Fibroblast of skin of left biceps (primary cell): Measurements from ENCODE around the gene DNAJC18.
"Not testable (repeated sequence)": the region's sequence is repeated elsewhere in the genome, so short reads cannot be mapped to it uniquely, and the experiment has no call there.

Experiments
- DNase-seq, 2 experiments: peaks; one replicate each; pipeline ENCODE4 v3.0.0-alpha.2; 2013; ENCODE audit warnings: low read depth in 2 of 2

DNAJC18 gene

GRCh38 chr5:139426203-139426885 is 13.0 kb downstream of the DNAJC18 start:
- DNase-seq, result no peak

GRCh38 chr5:139425497-139425896 is 13.8 kb downstream of the DNAJC18 start:
- DNase-seq, result no peak

- peak in 1 of 2 experiments; percentile 40 for DNase-seq
These were observed 16.9 kb downstream of the DNAJC18 start for GRCh38 chr5:139422307-139422893.

- no peak for DNase-seq
These were observed 19.8 kb downstream of the DNAJC18 start for GRCh38 chr5:139419226-139420192.

GRCh38 chr5:139418793-139419192 is 20.5 kb downstream of the DNAJC18 start:
- no peak for DNase-seq

GRCh38 chr5:139417214-139417613 is 22.1 kb downstream of the DNAJC18 start:
- no peak for DNase-seq

GRCh38 chr5:139416651-139417050 is 22.7 kb downstream of the DNAJC18 start:
- no peak for DNase-seq

- no peak for DNase-seq
These were observed 23.5 kb downstream of the DNAJC18 start for GRCh38 chr5:139415869-139416268.

- DNase-seq, result no peak
These were observed 24.0 kb downstream of the DNAJC18 start for GRCh38 chr5:139415221-139415861.

- no peak for DNase-seq
These were observed 24.7 kb downstream of the DNAJC18 start for GRCh38 chr5:139414581-139415130.

- DNase-seq, result no peak
These were observed 25.4 kb downstream of the DNAJC18 start for GRCh38 chr5:139413963-139414362.

- no peak for DNase-seq
These were observed 26.2 kb downstream of the DNAJC18 start for GRCh38 chr5:139413153-139413552.

- DNase-seq, result no peak
These were observed 28.1 kb downstream of the DNAJC18 start for GRCh38 chr5:139410993-139411828.

GRCh38 chr5:139410121-139410992 is 29.0 kb downstream of the DNAJC18 start:
- no peak for DNase-seq

- DNase-seq, result not testable (repeated sequence)
These were observed 30.2 kb downstream of the DNAJC18 start for GRCh38 chr5:139409116-139409515.

GRCh38 chr5:139408191-139408590 is 31.1 kb downstream of the DNAJC18 start:
- DNase-seq, result no peak

- no peak for DNase-seq
These were observed 31.8 kb downstream of the DNAJC18 start for GRCh38 chr5:139407517-139407916.

GRCh38 chr5:139406963-139407362 is 32.4 kb downstream of the DNAJC18 start:
- no peak for DNase-seq

- no peak for DNase-seq
These were observed 34.9 kb downstream of the DNAJC18 start for GRCh38 chr5:139404484-139404840.
